HPDE6-E6E7 (cell line): ENCODE results near the gene SLITRK4.

Experiments
- DNase-seq: peaks from one replicate; pipeline ENCODE4 v3.0.0; 2011; ENCODE audit warnings: missing footprints; ENCODE audit errors: extremely low spot score

SLITRK4 gene, protein sequence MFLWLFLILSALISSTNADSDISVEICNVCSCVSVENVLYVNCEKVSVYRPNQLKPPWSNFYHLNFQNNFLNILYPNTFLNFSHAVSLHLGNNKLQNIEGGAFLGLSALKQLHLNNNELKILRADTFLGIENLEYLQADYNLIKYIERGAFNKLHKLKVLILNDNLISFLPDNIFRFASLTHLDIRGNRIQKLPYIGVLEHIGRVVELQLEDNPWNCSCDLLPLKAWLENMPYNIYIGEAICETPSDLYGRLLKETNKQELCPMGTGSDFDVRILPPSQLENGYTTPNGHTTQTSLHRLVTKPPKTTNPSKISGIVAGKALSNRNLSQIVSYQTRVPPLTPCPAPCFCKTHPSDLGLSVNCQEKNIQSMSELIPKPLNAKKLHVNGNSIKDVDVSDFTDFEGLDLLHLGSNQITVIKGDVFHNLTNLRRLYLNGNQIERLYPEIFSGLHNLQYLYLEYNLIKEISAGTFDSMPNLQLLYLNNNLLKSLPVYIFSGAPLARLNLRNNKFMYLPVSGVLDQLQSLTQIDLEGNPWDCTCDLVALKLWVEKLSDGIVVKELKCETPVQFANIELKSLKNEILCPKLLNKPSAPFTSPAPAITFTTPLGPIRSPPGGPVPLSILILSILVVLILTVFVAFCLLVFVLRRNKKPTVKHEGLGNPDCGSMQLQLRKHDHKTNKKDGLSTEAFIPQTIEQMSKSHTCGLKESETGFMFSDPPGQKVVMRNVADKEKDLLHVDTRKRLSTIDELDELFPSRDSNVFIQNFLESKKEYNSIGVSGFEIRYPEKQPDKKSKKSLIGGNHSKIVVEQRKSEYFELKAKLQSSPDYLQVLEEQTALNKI

DNA sequence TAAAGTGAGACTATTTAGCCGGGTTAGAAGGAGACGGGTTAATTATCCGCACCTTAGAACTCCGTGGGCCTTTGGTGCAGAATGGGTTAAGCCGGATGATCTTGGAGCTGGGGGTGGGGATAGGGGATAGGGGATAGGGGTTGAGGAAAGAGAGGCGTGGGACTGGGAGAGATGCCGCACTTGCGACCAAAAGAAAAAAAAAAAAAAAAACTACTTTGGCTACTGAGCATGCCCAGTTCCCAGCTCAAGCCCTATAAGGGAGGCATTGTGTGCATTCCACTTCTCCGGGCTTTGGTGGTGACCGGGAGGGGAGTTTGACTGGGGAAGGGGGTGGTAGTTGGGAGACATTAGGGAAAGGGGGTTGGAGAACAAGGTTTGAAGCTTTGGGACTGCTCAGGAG is at the start of gene SLITRK4:
Gene SLITRK4 (minus strand): TSS at position 187 of the 400 bp plus-strand sequence. CDS start 4,993 bp downstream, outside the sequence.
- DNase-seq: no peak

GRCh38 chrX:143683486-143683885 is 47.6 kb upstream of the SLITRK4 start:
- DNase-seq: no peak

DNA sequence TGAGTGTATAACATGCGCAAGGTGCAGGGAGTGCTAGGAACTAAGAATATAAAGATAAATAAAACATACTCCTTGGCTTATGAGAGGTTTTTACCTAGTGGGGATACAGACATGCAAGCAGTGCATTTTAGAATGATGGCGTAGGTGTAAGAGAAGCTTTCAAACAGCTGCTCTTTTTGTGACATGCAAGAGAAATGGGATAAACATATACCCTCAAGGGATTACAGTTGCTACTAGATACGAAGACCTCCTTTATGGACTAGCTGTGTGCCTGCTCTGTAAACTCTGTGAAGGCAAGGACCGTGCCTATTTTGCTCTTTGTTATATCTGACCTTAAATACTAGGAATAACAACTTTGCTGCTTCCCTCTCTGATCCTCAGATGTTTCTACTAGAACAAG is 39.0 kb upstream of the SLITRK4 start:
- no peak for DNase-seq

DNA sequence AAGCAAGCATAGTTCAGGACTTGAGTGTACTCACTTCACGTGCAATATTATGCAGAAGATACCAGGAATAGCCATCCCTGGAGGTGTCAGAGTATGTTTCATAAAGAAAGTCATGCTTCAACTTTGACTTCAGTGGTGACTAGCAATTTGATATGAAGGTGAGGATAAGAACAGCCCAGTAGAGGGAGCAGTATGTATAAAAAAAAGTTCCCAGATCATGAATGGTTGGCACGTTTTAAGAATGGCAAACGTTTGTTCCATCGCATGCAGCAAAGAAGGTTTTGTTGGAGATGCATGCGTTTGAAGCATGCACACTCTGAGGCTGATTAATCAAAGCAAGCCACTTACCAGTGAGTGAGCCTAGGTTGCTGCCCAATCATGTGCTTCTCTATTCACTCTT is 33.5 kb upstream of the SLITRK4 start:
- DNase-seq: no peak

DNA sequence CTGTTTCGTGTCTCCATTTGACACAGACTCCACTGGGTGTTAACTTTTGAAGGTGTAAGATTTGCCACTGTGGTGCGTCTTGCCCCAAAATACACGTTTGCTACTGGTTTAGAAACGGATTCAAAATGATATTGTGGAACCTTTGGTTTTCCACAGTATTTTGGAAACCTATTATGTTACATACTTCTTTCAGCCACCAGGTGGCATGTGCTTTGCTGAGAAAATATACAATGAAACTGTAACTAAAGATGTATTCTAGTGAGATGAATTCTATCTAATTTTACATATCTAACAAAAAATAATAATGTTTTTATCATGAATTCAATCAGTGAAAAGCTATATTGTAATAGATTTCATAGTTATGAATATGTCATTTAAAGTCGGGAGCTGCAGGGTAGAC is 28.4 kb upstream of the SLITRK4 start:
- no peak for DNase-seq

- DNase-seq: no peak
Observed at GRCh38 chrX:143663755-143664154, 27.9 kb upstream of the SLITRK4 start.

GRCh38 chrX:143661286-143661685 is 25.4 kb upstream of the SLITRK4 start:
- no peak for DNase-seq

DNA sequence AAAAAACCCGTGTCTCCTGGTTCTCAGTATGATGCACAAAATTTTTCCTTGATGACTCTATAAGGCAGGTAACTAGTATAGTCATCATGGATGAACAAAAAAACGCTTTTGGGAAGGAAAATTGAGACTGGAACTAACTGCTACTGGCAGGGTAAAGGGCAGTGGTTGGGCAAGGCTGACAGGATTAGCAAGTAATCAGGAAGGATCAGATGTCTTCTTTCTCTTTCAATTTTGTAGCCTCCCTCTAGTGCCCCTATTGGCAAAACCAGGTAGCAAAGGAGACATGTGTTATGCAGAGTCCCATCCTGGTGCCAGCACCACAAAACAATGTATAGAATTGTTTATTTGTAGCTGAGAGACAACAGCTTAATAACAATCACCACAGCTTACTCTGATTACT is 12.8 kb upstream of the SLITRK4 start:
- no peak for DNase-seq

GRCh38 chrX:143642426-143642825 is 6.5 kb upstream of the SLITRK4 start:
- DNase-seq: no peak

- DNase-seq: no peak
Observed at GRCh38 chrX:143636831-143637230, 930 bp upstream of the SLITRK4 start.

GRCh38 chrX:143634663-143635455 is 1.0 kb downstream of the SLITRK4 start:
- DNase-seq: no peak

- no peak for DNase-seq
Observed at GRCh38 chrX:143634309-143634662, 1.6 kb downstream of the SLITRK4 start.

DNA sequence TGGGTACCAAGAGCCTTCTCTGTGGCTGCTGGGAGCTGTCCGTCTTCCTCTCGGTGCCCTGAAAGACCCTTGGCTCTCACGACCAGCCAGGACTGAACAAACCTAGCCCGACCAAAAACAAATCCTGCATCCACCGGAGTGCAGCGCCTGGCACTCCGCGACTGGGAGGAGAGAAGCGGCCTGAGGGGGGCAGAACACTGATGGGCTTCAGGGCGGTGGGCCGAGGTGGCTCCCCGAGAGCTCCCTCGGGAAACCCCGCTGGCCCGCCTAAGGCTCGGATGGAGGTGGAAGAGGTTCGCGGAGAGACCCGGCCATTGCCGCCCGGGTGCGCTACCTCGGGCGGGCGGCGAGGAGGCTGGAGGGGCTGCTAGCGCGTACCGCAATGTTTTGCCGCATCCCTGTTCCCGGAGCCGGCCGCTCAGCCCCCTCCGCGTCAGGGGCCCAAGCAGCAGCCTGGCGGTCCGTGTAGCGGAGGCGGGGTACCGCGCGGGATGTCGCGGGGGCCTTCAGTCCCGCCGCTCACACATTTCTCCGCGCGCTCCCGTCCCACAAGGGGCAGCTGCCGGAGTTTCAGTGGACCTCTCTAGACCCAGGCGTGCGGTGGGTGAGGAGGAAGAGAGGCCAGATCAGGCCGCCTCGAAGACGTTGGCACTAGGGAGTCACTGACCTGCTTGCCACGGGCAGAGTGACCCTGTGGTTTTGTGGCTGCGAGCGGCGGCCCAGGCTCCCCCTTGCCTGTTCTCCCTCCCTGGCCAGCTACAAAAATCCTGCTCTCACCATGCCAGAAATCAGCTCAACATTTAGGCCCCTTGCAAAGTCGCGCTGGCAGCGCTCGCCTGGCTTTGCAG is 2.2 kb downstream of the SLITRK4 start:
- DNase-seq: no peak

GRCh38 chrX:143632625-143633410 is 3.1 kb downstream of the SLITRK4 start:
- DNase-seq: no peak

DNA sequence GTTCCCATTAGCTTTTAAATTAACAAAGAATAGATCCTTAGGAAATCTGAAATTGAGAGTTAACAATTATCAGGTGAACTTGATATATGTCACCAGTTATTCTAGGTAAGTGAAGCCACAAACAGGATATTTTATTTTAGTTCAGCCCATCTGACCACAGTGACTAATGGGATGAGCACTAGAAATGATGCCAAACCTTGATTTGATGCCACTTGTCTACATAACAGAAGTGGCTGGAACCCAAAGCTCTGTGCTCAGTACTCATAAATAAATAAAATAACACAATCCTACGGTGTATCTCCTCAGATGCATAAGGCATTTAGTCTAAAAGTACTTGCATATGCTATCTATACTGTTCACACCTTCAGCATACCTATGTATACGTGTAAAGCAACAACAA is 12.2 kb downstream of the SLITRK4 start:
- DNase-seq: no peak

DNA sequence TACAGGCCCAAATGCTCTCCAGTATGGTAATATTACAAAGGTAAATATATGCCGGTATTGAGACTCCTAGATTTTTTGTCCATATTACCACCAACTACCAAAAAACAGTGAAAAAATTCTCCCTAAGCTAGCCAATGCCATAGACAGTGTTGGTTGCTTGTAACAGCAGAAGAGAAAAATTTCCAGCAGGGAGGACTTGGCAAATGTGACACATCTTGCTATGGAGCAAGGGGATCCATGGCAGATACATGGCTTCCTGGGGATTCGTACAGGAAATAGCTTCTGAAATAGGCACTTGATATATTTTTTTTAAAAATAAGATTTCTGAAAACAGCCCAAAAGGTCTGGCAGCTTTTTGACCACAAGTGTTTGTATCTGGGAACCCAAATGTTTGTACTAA is 14.6 kb downstream of the SLITRK4 start:
- DNase-seq: no peak

GRCh38 chrX:143615851-143616250 is 20.1 kb downstream of the SLITRK4 start:
- DNase-seq: no peak

GRCh38 chrX:143601809-143602208 is 34.1 kb downstream of the SLITRK4 start:
- no peak for DNase-seq

- no peak for DNase-seq
Observed at GRCh38 chrX:143581240-143581639, 54.7 kb downstream of the SLITRK4 start.

DNA sequence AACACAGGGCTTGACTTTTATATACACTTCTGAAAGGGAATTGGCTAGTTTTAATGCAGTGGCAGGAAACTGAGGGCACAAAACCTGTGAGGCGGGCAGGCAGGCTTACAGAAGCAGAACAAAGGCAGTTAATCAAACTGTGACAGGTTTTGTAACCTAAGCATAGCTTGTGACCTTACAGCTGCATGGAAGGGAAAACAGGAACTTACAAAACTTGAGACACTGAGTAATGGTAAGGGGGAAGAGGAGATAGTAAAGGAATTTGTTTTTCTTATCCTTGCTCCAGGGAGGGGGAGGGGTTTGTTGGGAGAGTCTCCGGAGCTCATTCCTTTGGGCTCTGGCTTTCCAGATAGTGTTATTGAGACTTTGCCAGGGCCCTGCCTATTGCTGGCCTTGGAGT is 55.6 kb downstream of the SLITRK4 start:
- DNase-seq: no peak
